ENCODE measurements around the gene FAM9B. TPM values are rescaled to one million over a fixed set of nuclear protein-coding genes. Genes with fewer than 3 reads are reported as not detected.
"Not testable (repeated sequence)": the region's sequence is repeated elsewhere in the genome, so short reads cannot be mapped to it uniquely, and the experiment has no call there.

FAM9B gene
- total RNA-seq, 4 donors from 2014 or later = not detected

- Histone ChIP-seq H3K27ac (no peak overlapping the region), H3K4me1 (no peaks in the 10 kb centered on the region), H3K9me3 (no peaks in the 10 kb centered on the region), H3K27me3 (no peaks in the 10 kb centered on the region), H3K4me3 (no peak overlapping the region), H3K36me3 (no peaks in the 10 kb centered on the region)
- 68% methylated on average over 2 of the region's 2 CpGs for WGBS
- DNase-seq (ENCODE audit: low spot score in 2 of 2) = no peak
- TF ChIP-seq EP300 (IDR thresholded peaks at IDR 0.05) = no peak
- no peak for TF ChIP-seq POLR2AphosphoS5 (IDR thresholded peaks at IDR 0.05)
- TF ChIP-seq POLR2A (IDR thresholded peaks at IDR 0.05) = no peak
- no peak for TF ChIP-seq CTCF (IDR thresholded peaks at IDR 0.05)
Measured at GRCh38 chrX:9019151-9019550, 14.8 kb downstream of the FAM9B start.

- H3K4me3 ChIP-seq; H3K4me1 ChIP-seq; H3K36me3 ChIP-seq; H3K27me3 ChIP-seq; H3K27ac ChIP-seq; H3K9me3 ChIP-seq; DNase-seq (ENCODE audit: low spot score in 2 of 2): not testable (repeated sequence)
- 67% methylated on average over 5 of the region's 5 CpGs for WGBS
Measured at GRCh38 chrX:9018332-9018731, 15.6 kb downstream of the FAM9B start.

GRCh38 chrX:9003041-9003440, 30.9 kb downstream of the FAM9B start:
- Histone ChIP-seq H3K36me3 (no peaks in the 10 kb centered on the region), H3K27me3 (no peaks in the 10 kb centered on the region), H3K4me1 (no peaks in the 10 kb centered on the region), H3K4me3 (no peak overlapping the region), H3K9me3 (no peaks in the 10 kb centered on the region), H3K27ac (no peak overlapping the region)
- TF ChIP-seq POLR2AphosphoS5 (IDR thresholded peaks at IDR 0.05) (no peak), EP300 (IDR thresholded peaks at IDR 0.05) (no peak), POLR2A (IDR thresholded peaks at IDR 0.05) (no peak)
- WGBS = 69% methylated on average over 3 of the region's 3 CpGs
- no peak for DNase-seq (ENCODE audit: low spot score in 2 of 2)

- Histone ChIP-seq H3K27me3 (no peaks in the 10 kb centered on the region), H3K27ac (no peak overlapping the region), H3K4me3 (no peak overlapping the region), H3K4me1 (no peaks in the 10 kb centered on the region), H3K9me3 (no peaks in the 10 kb centered on the region), H3K36me3 (no peaks in the 10 kb centered on the region)
- 14% methylated on average over 1 of the region's 4 CpGs for WGBS
- DNase-seq (ENCODE audit: low spot score in 2 of 2) = peak in 1 of 2 donors; percentile 64
- no peak for TF ChIP-seq CTCF (IDR thresholded peaks at IDR 0.05)
- no peak for TF ChIP-seq POLR2A (IDR thresholded peaks at IDR 0.05)
- no peak for TF ChIP-seq EP300 (IDR thresholded peaks at IDR 0.05)
- no peak for TF ChIP-seq POLR2AphosphoS5 (IDR thresholded peaks at IDR 0.05)
Measured at GRCh38 chrX:8988446-8988845, 45.5 kb downstream of the FAM9B start.

DNA sequence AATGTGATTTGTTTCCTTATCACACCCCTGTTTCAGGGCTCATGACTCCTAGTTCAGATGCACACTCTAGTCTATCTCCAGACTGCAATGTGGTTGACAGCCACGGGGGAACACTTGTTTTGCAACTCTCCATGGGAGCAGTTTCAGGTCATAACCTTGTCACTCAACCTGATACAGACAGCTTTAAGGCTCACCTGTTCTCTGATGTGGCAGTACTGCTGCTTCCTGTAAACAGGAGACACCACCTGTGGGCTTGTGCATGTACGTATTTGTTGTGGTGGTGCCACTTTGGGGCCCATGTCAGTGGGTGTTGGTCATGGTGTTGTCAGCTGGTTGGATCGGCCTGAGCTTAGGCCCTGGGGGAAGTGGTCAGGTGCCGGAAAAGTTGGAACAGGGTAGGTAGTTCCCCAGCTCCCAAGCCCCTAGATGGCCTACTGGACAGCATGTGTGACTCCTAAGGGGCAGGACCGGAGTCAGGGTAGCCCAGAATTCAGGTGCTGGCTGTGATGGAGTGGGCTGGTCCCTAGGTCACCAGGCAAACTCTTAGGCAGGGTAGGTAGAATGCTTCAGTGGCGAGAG, 46.2 kb downstream of the FAM9B start:
- TF ChIP-seq CTCF (IDR thresholded peaks at IDR 0.05) = no peak
- TF ChIP-seq EP300 (IDR thresholded peaks at IDR 0.05) = no peak
- no peak for TF ChIP-seq POLR2A (IDR thresholded peaks at IDR 0.05)
- no peak for TF ChIP-seq POLR2AphosphoS5 (IDR thresholded peaks at IDR 0.05)
- Histone ChIP-seq H3K4me3 (no peak overlapping the region), H3K27ac (no peak overlapping the region), H3K36me3 (no peaks in the 10 kb centered on the region), H3K27me3 (no peaks in the 10 kb centered on the region), H3K9me3 (no peaks in the 10 kb centered on the region), H3K4me1 (no peaks in the 10 kb centered on the region)
- 81% methylated on average over 2 of the region's 6 CpGs for WGBS
- no peak for DNase-seq (ENCODE audit: low spot score in 2 of 2)

DNA sequence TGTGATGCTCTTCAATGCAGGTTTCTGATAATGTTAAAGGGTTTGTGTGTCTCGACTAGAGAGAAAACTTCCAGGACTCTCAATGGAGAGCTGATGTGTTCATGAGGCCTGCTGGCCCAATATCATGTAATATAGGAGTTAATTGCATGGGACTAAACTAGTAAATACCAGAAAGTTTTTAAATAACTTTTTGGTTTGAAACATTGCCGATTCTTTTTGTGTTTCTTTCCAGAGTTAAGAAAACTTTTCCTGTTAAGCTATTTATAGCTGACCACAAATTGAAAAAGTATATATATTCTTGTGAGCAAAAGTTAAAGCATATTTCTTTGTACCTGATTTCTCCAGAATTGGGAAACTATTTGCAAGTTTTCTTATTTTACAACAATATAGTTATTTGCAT, 49.7 kb downstream of the FAM9B start:
- TF ChIP-seq POLR2AphosphoS5 (IDR thresholded peaks at IDR 0.05) (no peak), EP300 (IDR thresholded peaks at IDR 0.05) (no peak), CTCF (IDR thresholded peaks at IDR 0.05) (no peak), POLR2A (IDR thresholded peaks at IDR 0.05) (no peak)
- 60% methylated on average over 2 of the region's 2 CpGs for WGBS
- no peaks in the 10 kb centered on the region for H3K27me3 ChIP-seq
- no peaks in the 10 kb centered on the region for H3K36me3 ChIP-seq
- no peaks in the 10 kb centered on the region for H3K4me1 ChIP-seq
- no peaks in the 10 kb centered on the region for H3K9me3 ChIP-seq
- no peak for DNase-seq (ENCODE audit: low spot score in 2 of 2)
- no peak overlapping the region for H3K27ac ChIP-seq
- no peak overlapping the region for H3K4me3 ChIP-seq

Measured in suprapubic skin (tissue), 4 donors.